BE2C (cell line): ENCODE results near the gene PLEKHG4.
A peak's percentile ranks its signal among the peaks of the same experiment; 100 is the strongest.

Source experiments
- DNase-seq: peaks from one replicate; pipeline ENCODE4 v3.0.0-alpha.2; 2020
- H3K27me3 ChIP-seq: fragments of 250-450 bp; sonication (Bioruptor Pico); 2 replicates; pipeline ENCODE4 v1.5.1; 2020; ENCODE audit warnings: mild to moderate bottlenecking
- H3K36me3 ChIP-seq: fragments of 250-450 bp; sonication (Bioruptor Pico); 2 replicates; pipeline ENCODE4 v1.5.1; 2020; ENCODE audit warnings: mild to moderate bottlenecking
- H3K4me1 ChIP-seq: fragments of 250-450 bp; sonication (Bioruptor Pico); 2 replicates; pipeline ENCODE4 v1.5.1; 2020
- H3K4me3 ChIP-seq: 2 replicates; pipeline ENCODE4 v1.5.1; 2011; ENCODE audit warnings: low read depth, low read length
- H3K9me3 ChIP-seq: fragments of 250-450 bp; sonication (Bioruptor Pico); 2 replicates; pipeline ENCODE4 v1.5.1; 2020
- TF ChIP-seq, protein P1 (sequence below): IDR thresholded peaks from 2 replicates; pipeline ENCODE4 v1.5.1; 2012; ENCODE audit warnings: mild to moderate bottlenecking, low read depth, low read length

PLEKHG4 gene

DNA sequence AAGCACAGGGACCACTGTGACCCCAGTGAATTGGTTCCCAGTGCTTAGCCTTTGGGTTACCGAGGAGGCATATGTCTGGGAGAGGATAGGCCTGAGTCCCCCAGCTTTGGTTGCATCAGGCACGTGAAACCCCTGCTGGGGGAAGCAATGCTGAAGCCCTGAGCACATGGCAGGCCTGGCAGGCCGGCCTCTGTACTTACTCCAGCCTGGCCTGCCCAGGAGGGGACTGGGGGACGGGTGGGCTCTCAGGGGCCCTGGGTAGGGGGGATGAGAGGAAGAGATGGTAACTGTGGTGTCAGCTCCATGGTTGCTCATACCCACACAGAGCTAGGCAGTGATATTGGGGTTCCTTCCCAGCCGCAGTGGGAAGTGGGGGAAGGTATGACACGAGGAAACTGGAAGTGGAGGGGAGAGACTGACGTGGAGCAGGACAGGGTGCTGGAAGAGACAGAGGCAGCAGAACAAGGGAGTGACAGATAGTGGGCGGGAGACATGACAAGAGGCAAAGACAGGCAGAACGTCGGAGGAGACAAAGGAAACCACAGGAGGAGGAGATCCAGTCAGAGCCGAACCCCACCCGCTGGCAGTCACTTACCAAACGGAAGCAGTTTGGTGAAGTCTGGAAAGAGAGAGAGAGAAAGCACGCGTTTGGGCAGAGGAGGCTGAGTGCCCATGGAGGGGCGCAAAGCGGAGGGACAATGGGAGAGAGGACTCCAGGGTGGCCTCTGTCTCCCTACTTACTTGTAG, 43.3 kb upstream of the PLEKHG4 start:
- H3K27me3 ChIP-seq = no peaks in the 10 kb centered on the region
- peaks cover 17% of the 10 kb centered on the region for H3K36me3 ChIP-seq
- H3K9me3 ChIP-seq = no peaks in the 10 kb centered on the region
- H3K4me1 ChIP-seq = peaks cover 4% of the 10 kb centered on the region; the same call in 1 of the 2 replicates
- TF ChIP-seq, protein P1, sequence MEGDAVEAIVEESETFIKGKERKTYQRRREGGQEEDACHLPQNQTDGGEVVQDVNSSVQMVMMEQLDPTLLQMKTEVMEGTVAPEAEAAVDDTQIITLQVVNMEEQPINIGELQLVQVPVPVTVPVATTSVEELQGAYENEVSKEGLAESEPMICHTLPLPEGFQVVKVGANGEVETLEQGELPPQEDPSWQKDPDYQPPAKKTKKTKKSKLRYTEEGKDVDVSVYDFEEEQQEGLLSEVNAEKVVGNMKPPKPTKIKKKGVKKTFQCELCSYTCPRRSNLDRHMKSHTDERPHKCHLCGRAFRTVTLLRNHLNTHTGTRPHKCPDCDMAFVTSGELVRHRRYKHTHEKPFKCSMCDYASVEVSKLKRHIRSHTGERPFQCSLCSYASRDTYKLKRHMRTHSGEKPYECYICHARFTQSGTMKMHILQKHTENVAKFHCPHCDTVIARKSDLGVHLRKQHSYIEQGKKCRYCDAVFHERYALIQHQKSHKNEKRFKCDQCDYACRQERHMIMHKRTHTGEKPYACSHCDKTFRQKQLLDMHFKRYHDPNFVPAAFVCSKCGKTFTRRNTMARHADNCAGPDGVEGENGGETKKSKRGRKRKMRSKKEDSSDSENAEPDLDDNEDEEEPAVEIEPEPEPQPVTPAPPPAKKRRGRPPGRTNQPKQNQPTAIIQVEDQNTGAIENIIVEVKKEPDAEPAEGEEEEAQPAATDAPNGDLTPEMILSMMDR = no peak
- DNase-seq = no peak
- H3K4me3 ChIP-seq = no peak overlapping the region

DNA sequence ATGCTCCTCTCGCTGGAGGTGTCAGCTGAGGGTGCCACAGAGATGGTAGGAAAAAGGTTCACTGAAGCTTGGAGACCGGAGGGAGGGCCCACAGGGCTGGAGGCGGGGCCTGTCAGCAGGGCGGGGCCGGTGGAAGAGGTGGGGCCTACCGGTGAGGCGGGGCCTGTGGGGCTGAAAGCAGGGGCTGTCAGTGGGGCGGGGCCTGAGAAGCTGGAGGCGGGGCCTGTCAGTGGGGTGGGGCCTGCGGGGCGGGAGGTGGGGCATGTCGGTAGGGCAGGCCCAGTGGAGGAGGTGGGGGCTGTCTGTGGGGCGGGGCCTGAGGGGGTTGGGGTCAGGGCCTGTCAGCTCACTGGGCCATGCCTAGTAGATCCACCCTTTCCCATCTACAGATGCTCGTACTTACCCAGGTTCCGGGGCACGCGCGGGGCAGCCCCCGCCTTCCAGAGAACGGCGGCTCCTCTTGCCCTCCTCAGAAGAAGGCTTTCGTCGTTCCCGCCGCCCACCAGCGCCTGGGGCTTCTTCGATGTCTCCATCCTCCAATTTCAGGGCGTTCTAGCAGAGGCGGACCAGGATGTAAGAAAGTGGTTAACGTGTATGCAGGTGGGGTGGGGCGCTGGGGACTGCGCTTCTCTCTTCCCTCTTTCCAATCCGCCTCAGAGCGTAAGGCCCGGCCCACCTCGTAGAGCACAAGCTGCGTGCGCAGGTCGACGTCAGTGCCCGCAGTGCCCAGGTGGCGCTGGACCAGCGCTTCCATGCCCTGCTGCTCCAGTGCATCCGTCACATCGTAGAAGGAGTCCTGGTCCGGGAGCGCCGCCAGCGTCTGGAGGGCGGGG, 42.6 kb upstream of the PLEKHG4 start:
- Histone ChIP-seq H3K9me3 (no peaks in the 10 kb centered on the region), H3K27me3 (no peaks in the 10 kb centered on the region), H3K4me1 (peaks cover 8% of the 10 kb centered on the region), H3K4me3 (no peak overlapping the region), H3K36me3 (peaks cover 9% of the 10 kb centered on the region; the same call in 1 of the 2 replicates)
- TF ChIP-seq, protein P1 = no peak
- DNase-seq = peak; percentile 94

DNA sequence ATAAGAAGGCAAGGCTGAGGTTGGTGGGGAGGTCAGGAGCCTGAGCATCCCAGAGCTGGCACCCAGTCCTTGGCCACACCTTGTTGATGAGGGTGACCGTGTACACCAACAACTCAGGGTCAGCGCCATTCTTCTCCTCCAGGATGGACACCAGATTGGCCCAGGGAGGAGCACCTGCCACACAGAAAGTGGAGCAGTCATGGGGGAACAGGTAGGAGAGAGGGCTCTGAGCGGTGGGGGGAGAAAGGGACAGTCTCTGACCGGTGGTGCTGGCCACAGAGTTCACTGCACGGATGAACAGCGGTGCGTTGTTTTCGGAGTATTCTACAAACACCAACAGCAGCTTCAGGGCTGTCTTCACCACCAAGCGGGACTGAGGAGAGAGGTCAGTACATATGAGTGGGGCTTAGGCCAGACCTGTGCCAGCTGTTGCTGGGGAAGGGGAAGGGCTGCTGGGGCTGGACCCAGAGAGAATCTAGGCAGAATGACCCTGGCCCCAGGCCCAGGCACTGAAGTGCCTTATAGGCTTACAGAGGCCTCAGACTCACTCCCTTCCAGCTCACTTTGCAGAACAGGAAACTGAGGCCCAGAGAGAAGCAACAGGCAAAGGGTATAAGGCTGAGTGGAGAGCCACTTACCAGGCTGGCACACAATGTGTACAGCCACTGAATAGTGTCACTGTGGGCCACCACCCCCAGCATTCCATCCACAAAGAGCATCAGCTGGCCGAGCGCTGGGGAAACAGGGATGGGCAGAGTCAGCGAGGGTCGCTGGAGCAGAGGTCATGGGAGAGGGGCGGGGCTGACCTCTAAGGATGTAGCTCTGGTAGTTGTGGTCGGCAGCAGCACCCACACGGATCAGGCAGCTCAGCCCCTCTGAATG, 41.7 kb upstream of the PLEKHG4 start:
- H3K4me3 ChIP-seq = no peak overlapping the region
- TF ChIP-seq, protein P1 = no peak
- peaks cover 8% of the 10 kb centered on the region for H3K4me1 ChIP-seq

DNA sequence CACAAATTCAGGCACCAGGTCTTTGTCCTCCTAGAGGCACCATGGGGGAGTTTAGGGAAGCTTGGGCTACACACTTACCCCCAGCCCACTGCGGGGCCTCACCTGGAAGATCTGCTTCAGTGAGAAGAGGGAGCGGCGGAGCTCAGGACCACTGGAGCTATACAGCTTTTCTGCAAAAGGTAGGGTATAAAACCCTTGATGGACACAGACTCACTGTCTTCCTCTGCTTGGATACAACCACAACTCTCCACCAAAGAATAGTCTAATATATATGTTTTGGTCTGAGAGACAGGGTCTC, 41.1 kb upstream of the PLEKHG4 start:
- DNase-seq = no peak
- peaks cover 8% of the 10 kb centered on the region for H3K4me1 ChIP-seq
- no peak overlapping the region for H3K4me3 ChIP-seq
- TF ChIP-seq, protein P1 = no peak
- H3K27me3 ChIP-seq = no peaks in the 10 kb centered on the region
- peaks cover 8% of the 10 kb centered on the region; the same call in 1 of the 2 replicates for H3K36me3 ChIP-seq
- no peaks in the 10 kb centered on the region for H3K9me3 ChIP-seq

More for the DNA sequence above, 41.7 kb upstream of the PLEKHG4 start:
- H3K36me3 ChIP-seq = peaks cover 8% of the 10 kb centered on the region; the same call in 1 of the 2 replicates
- DNase-seq = no peak
- H3K9me3 ChIP-seq = no peaks in the 10 kb centered on the region
- no peaks in the 10 kb centered on the region for H3K27me3 ChIP-seq

DNA sequence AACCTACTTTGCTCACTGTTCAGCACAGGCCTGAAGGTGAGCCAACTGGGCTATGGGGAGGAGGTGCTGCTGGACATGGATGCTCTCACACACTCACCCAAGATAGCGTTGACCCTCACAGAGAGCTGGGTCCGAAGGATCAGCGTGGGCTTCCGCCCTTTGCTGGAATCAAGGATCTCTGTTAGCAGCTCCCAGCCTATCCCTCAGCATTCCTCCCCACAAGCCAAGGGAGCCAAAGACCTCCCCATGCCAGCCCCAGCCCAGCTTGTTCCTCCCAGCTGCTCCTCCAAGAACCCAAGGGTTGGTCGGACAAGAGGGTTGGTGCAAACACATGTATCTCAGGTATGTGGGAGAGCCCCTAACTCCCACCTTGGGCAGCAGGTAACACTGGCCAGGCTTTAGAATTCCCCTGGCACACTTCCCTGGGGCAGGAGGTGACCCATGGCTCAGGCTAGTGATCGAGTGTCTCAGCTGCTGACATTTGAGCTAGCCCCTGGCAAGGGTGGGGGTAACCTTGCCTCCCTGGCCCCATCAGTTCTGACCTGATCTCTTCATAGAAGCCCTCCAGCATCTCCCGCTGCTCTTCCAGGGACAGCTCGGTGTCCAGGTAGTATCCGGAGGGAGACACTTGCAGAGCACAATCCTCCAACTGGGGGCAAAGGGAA, 40.4 kb upstream of the PLEKHG4 start:
- H3K4me3 ChIP-seq = no peak overlapping the region
- no peaks in the 10 kb centered on the region for H3K9me3 ChIP-seq
- TF ChIP-seq, protein P1 = no peak
- peaks cover 8% of the 10 kb centered on the region; the same call in 1 of the 2 replicates for H3K36me3 ChIP-seq
- no peak for DNase-seq
- H3K4me1 ChIP-seq = peaks cover 13% of the 10 kb centered on the region
- H3K27me3 ChIP-seq = no peaks in the 10 kb centered on the region
